ENCODE measurements around the gene ALPG.
"Not testable (repeated sequence)": the region's sequence is repeated elsewhere in the genome, so short reads cannot be mapped to it uniquely, and the experiment has no call there.

Gene ALPG

DNA sequence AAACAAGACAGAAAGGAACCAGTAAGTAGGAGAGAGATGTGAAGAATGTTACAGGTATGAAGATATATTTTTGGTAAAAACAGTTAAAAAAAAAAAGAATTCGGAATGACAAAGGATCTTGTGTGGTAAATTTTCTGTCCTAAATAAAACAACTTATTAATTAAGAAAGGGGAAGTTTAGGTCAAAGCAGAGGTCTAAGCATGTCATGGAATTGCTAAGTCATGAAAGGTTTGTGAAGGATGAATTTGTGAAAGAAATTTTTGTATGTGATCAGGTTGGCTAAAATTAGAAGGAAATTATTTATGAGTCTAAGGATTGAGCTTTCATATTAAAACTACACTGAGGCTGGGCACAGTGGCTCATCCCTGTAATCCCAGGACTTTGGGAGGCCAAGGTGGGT lies 11.1 kb upstream of the ALPG start:
- no peak for DNase-seq (ENCODE audit: low read depth in 3 of 3, low spot score in 1 of 3)

DNA sequence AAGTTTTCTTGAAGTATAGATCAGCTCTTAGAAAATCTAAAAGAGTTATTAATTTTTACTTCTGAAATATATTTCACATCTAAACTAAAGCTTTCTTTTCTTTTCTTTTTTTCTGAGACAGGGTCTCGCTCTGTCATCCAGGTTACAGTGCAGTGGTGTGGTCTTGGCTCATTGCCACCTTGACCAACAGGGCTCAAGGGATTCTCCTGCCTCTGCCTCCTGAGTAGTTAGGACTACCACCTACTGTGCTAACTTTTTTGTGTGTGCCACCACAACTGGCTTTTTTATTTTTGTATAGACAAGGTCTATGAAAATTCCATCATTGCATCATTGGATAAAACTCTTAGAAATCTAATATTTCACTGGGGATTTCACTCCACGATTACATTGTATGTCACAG lies 10.0 kb upstream of the ALPG start:
- no peak for DNase-seq (ENCODE audit: low read depth in 3 of 3, low spot score in 1 of 3)

DNA sequence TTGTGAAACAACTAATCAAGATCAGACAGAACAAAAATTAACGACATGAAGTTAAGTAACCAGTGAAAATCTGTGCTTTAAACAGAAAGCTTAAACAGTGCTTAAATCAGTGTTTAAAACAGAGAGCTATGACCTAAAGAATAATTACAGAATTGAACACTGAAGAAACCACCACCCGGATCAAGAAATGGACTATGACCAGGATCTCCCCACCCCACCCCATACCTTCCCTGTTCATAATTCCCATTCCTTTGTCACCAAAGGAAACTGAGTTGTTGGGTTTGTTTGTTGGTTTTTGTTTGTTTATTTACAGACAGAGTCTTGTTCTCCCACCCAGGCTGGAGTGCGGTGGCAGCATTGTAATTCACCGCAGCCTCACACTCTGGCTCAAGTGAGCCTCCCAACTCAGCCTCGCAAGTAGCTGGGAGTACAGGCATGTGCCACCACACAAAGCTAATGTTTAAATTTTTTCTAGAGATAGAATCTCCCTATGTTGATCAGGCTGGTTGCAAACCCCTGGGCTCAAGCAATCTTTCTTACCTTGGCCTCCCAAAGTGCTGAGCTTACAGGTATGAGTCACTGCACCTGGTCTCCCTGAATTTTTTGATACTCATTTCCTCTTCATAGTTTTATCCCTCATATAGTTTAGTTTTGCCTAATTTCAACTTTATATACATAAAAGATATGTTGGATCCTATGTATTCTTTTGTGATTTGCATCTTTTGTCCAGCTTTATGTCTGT lies 8.2 kb upstream of the ALPG start:
- no peak for DNase-seq (ENCODE audit: low read depth in 3 of 3, low spot score in 1 of 3)

DNA sequence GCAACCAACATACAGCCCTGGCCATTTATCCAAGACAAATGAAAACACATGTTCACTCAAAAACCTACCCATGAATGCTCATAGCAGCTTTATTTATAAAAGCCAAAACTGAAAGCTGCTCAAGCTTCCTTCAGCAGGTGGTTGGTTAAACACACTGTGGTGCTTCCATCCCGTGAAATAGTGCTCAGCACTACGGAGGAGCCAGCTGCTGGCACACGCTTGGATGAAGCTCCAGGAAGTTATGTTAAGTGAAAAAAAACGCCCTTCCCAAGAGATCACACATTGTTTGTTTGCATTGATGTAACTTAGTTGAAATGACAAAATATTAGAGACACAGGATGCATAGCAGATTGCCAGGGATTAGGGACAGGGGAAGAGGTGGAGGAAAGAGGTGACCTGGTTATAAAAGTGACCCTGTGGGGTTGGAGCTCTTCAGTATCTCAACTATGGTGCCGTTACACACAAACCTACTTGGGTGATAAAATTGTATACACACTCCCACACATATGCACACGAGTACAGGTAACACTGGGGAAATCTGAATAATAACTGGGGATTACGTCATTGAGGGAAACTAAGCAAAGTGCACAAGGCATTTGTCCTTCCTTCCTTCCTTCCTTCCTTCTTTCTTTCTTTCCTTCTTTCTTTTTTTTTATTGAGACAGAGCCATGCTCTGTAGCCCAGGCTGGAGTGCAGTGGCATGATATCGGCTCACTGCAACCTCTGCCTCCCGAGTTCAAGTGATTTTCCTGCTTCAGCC lies 6.2 kb upstream of the ALPG start:
- DNase-seq (ENCODE audit: low read depth in 3 of 3, low spot score in 1 of 3), result no peak

DNA sequence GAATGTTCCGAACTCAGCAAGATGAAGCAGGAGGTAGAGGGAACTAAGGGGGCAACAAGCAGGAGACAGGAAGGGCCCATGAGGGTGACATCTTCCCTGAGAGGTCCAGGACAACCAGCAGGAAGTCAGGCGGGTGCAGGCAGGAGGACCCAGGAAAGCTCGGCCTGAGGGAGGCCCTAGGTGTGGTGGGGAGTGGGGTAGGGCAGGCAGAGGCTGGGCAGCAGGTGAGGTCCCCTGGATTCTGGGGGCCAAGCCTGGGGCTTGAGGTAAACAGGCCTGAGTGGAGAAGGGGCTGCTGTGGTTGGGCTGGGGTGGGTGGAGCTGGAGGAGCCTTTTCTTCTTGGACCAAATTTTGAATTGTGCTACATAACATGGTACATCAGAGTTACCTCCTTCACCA lies 4.1 kb upstream of the ALPG start:
- no peak for DNase-seq (ENCODE audit: low read depth in 3 of 3, low spot score in 1 of 3)

DNA sequence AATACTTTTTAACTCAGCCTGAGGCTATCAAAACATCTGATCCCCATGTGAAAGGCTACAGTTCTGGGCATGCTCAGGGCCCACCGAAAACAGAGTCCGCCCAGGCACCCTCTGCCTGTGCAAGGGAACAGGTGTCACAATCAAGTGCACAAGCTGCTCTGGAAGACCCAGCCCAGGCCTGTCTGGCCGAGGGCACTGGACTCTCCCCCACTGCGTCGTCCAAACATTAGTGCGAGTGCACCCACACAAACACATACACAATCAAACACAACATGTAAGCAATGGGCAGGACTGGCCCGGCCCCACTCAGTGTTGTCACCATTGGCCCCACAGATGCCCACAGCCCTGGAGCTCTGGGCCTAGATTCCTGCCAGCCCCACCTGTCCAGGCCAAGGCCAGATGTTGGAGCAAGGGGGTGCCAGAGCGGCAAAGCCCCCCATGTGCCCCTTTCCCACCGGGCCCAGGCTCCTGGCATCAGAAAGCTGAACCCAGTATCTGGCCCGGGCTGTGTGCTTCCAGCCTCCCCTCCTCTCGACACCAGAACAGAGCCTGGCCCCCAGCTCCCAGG lies 617 bp upstream of the ALPG start:
- DNase-seq (ENCODE audit: low read depth in 3 of 3, low spot score in 1 of 3), result no peak

DNA sequence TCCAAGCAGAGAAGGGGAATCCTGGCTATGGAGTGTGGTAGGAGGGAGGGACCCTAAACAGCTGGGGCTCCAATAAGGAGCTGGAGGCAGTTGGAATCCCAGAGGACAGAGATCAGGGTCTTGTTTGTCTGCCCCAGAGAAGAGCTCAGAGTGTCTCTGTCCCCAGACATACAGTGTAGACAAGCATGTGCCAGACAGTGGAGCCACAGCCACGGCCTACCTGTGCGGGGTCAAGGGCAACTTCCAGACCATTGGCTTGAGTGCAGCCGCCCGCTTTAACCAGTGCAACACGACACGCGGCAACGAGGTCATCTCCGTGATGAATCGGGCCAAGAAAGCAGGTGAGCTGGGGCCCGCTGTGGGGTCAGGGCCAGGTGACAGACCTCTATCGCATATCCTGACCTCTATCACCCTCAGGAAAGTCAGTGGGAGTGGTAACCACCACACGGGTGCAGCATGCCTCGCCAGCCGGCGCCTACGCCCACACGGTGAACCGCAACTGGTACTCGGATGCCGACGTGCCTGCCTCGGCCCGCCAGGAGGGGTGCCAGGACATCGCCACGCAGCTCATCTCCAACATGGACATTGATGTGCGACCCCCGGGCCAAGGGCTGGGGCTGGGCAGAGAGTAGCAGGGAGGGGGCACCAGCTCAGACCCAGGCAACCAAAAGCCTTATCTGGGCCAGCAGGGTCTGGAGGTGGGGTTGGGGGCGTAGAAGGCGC lies 945 bp downstream of the ALPG start:
- DNase-seq (ENCODE audit: low read depth in 3 of 3, low spot score in 1 of 3), result not testable (repeated sequence)

DNA sequence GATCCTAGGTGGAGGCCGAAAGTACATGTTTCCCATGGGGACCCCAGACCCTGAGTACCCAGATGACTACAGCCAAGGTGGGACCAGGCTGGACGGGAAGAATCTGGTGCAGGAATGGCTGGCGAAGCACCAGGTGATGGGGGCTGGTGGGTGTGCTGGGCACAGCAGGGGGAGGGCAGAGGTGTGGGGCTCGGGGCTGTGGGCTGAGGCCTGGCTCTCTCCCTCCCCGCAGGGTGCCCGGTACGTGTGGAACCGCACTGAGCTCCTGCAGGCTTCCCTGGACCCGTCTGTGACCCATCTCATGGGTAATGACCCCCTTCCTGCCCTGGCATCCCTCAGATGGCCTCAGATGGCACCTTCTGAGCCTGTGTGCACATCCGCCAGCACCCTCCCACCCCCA lies 1.6 kb downstream of the ALPG start:
- DNase-seq (ENCODE audit: low read depth in 3 of 3, low spot score in 1 of 3), result not testable (repeated sequence)

DNA sequence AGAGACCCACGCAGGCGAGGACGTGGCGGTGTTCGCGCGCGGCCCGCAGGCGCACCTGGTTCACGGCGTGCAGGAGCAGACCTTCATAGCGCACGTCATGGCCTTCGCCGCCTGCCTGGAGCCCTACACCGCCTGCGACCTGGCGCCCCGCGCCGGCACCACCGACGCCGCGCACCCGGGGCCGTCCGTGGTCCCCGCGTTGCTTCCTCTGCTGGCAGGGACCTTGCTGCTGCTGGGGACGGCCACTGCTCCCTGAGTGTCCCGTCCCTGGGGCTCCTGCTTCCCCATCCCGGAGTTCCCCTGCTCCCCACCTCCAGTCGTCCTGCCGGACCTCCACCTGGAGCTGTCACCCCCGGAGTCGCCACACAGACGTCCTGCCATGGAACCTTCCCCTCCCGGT lies 3.0 kb downstream of the ALPG start:
- DNase-seq (ENCODE audit: low read depth in 3 of 3, low spot score in 1 of 3), result not testable (repeated sequence)

DNA sequence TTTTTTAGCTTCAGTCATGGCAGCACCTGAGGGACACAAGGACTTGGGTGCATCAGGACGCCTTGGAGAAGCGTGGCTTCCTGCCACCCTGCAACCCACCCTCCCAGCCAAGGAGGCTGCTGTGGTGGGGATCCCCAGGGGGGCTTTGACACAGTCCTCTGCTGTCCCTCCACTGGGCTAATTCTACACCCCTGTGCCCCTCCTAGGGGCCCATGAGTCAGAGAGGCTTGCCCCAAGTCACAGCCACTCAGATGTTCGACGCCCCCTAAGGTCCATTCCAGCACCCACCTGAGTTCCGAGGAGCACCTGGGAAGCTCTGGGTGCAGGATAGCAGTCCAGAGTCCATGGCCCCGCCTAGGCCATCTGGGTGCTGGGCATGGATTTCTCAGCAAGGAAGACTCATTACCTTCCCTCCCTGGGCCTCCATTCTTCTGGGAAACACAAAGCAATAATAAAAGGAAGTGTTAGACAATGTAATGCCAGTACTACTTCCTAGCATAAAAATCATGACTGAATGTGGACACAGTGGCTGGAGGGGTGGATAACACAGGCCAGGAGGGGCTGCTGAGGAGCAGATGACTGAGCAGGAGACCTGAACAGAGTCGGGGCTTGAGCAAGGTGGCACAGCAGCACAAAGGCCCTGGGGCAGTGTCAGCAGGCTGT lies 3.7 kb downstream of the ALPG start:
- DNase-seq (ENCODE audit: low read depth in 3 of 3, low spot score in 1 of 3), result no peak

DNA sequence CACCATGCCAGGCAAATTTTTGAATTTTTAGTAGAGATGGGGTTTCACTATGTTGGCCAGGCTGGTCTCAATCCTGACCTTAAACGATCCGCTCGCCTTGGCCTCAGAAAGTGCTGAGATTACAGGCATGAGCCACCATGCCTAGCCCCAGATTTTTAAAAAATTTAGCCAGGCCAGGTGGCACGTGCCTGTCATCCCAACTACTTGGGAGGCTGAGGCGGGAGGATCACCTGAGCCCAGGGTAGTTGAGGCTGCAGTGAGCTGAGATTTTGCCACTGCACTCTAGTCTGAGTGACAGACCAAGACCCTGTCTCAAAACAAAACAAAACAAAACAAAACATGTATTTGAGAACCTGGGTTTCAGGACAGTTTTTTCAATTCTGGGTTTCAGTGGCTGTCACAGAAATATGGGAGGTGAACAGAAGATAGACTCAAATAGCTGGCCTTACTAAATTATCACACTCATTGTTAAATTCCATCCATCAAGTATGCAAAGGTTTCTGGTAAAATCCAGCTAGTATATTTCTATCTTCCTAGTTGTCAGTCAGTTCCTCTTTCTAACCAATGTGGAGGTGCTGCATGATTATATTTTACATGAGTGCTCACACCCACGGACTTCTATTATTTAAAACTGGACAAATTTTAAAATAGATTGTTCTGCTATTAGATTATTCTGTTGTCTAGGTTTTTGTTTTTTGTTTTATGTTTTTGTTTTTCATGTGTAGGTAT lies 5.4 kb downstream of the ALPG start:
- no peak for DNase-seq (ENCODE audit: low read depth in 3 of 3, low spot score in 1 of 3)

DNA sequence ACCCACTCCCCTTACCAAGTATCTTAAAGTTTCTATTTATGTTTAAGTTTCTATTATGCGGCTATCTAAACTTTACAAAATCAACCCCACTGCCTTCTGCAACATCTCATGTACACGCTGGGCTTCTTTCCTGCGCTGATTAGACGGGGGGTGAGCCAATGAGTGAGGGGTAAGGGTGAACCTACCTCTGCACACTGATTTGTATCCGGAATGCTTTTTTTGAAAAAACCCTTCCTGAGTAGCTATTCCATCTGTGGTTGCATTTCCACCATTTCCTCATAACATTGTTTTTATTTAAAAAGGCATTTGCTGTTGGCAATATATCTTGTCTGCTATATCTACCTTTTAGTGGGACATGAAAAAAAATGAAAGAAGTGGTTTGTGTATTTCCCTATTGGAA lies 6.3 kb downstream of the ALPG start:
- no peak for DNase-seq (ENCODE audit: low read depth in 3 of 3, low spot score in 1 of 3)

DNA sequence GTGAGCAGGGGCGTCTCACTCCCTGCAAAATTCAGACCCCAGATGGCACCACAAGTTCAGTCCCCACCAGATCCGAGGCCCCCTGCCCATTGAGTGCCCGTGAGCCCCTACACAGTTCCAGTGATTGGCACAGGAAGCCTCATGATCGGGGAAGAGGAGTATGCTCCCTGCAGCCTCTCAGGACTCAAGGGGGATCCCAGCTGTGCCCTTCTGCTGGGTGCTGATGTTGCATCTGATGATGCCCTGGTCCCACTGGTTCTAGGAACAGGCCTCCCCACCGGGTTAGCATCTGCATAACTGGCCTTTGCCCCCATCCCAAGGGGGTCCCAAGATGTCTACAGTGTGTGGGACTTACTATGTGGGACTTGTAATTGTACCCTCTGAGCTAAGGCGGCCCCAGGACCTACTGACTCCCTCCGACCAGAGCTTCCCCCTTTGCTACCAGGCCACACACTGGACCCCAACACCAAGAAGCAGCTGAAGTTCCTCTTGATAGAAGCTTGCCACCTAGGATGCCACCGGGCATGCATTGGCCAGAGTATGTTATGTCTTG lies 8.6 kb downstream of the ALPG start:
- no peak for DNase-seq (ENCODE audit: low read depth in 3 of 3, low spot score in 1 of 3)

DNA sequence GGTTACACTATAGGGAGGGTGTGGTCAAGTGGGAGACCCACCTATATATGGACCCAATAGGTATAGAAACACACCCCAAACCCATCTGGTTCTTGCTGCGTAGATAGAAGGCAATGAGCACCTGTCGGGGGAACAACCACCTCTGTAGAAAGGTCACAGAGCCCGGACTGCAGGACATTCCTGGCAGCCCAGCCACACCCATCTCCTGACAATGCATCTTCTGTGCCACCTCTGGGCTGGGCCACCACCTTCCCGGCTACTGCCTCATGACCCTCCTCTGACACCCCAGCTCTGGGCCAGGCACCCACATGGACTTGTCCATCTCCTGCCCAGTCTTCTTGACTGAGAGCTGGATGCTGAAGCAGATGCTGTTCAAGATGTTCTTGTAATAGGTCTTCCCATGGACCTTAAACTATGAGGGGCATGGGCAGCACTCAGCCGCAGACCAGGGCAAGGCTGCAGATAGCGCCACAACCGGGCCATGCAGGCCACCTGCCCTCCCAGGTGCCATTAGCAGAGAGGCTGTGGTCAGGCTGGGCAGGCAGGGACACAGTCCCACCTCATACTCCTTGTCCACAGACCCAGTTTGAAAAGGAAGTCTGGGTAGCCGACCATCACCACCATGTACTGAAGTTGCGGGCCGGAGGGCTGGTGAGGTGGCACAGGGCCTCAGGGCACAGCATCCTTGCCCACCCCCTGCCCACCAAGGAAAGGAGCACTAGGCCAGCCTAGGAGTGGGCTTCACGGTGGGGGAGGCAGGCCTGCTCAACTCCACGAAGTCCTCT lies 9.3 kb downstream of the ALPG start:
- DNase-seq (ENCODE audit: low read depth in 3 of 3, low spot score in 1 of 3), result no peak

DNA sequence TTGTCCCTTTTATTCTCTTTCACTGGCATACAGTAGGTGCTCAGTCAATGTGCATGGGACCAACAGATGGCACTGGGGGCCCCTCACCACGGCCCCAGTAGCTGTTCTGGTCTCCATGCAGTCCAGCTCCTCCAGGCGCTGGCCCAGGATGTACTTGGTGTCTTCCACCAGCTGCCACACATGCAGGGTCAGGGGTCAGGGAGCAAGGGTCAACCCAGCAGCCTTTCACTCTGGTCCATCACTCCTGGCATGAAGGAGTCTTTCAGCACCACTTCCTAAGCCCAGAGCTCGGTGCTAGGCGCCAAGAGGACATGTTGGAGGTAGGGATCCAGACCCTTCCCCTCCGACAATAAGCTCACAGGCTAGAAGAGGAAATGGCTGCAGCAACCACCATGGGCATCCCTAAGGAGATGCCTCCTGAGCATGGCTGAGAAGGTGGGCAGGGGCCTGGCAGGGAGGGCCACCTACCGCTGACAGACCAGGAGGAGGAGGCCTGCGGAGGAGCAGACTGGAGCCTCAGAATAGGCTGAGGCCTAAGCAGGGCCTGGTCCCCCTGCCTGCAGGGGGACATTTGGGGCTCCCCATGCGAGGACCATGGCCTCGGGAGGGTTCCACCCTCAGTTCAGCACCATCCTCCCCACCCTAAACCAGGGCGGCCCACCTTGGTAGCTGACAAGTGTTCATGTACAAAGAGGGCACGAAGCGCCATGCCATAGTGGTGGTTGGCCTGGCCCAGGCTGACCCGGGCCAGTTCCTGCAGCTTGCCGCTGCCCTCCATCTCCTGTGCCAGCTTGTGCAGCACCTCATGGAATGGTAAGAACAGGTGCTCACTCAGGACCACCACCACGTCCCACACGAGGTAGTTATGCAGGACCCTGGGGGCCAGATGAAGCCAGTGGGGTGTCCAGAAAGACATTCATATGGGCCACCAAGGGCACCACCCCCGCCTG lies 10.2 kb downstream of the ALPG start:
- DNase-seq (ENCODE audit: low read depth in 3 of 3, low spot score in 1 of 3), result no peak

DNA sequence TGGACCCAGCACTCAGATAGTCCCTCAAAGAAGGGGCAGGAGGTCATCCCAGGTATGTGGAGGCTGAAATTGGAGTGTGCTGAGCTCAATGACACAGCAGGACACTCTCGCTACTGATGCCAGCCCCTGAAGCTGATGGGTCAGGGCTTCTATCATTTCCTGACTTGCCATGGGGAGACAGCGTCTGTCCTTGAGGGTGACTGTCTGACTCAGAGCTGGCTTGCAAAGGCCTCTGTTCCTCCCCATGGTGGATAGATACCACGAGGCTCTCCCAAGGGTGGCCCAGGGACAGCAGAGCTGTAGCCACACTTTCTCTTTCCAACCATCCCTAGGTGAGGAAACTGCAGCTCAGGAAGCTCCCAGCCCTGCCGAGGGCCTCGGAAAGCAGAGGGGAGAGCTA lies 10.8 kb downstream of the ALPG start:
- no peak for DNase-seq (ENCODE audit: low read depth in 3 of 3, low spot score in 1 of 3)

DNA sequence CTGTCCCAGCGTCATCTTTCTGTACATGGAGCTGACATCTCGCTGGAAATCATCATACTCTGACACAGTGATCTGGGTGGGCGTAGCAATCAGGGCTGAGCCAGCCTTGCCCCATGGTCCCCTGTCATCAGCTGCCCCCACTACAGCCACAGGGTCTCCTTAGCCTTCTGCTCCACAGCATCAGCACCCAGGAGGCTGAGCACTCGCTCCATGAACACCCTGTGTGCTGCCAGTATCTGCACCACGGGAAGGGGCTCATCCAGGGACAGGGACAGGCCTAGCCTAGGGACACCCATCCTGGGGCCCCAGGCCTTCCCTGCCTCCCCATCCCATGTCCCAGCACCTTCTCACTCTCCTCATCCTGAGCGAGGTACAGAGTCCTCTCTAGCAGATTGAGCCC lies 11.4 kb downstream of the ALPG start:
- DNase-seq (ENCODE audit: low read depth in 3 of 3, low spot score in 1 of 3), result no peak

DNA sequence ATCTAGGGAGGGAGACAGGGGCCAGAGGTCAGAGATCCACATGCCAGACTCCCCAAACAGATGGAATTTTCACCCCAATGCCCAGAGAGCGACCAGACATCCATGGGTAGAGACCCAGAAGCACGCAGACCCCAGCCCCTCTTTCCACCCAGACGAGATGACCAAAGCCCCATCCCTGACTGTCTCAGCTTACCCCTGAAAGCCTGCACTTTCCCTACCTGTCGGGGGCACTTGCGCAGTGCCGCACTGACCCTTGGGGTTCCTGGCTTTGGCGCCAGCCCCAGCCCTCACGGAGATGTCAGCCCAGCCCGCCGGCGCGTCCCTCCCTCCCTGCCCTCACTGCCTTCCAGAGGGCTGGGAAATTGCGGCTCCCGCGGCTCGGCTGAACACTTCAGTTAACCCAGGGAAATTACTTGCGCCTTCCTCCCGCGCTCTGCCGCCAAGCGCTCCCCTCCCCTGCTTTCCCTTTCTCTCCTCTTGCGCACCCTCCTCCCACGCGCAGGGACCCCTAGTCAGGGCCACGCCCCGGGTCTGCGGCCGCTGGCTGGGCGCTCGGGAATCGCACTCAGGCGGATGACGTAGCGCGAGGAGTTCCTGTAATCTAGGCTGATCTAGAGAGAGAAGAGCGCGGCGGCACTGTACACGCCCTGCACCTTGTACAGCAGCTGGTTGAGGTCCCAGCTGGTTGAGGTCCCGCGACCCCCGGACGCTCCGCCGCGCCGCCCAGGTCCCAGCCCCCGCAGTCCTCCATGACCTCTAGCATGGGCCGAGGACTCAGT lies 12.0 kb downstream of the ALPG start:
- DNase-seq (ENCODE audit: low read depth in 3 of 3, low spot score in 1 of 3), result no peak
